Measurements from ENCODE around the gene PLN.

DNA sequence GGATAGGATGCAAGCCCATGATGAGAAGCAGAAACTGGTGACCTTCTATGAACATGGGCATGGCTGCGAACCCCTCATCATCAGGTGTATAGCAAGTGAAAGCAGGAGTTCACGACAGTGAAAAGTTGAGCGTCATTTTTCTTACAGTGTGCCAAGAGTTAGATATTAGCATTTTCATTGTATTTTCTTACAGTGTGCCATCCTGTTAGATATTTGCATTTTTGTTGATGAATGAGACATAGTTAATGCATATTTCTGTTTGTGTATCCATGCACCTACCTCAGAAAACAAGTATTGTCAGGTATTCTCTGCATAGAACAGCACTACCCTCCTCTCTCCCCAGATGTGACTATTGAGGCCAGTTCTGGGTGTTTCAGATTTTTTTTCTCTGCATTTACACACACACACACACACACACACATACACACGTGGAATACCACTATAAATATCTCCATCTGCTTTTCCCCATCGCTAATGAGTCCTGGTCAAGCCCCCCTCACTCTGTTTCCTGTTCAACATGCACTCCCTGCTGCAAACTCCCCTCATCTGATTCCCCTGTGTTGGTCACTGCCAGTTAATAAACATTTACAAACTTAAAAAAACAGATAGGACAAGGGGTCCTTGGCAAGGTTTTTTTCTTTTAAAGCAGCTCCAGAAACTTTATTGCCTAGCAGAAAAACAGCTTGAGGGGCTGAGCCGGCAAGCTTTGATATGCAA, 41.7 kb downstream of the PLN start:
- TF ChIP-seq, protein P1, sequence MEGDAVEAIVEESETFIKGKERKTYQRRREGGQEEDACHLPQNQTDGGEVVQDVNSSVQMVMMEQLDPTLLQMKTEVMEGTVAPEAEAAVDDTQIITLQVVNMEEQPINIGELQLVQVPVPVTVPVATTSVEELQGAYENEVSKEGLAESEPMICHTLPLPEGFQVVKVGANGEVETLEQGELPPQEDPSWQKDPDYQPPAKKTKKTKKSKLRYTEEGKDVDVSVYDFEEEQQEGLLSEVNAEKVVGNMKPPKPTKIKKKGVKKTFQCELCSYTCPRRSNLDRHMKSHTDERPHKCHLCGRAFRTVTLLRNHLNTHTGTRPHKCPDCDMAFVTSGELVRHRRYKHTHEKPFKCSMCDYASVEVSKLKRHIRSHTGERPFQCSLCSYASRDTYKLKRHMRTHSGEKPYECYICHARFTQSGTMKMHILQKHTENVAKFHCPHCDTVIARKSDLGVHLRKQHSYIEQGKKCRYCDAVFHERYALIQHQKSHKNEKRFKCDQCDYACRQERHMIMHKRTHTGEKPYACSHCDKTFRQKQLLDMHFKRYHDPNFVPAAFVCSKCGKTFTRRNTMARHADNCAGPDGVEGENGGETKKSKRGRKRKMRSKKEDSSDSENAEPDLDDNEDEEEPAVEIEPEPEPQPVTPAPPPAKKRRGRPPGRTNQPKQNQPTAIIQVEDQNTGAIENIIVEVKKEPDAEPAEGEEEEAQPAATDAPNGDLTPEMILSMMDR (tag by site-specific recombination; IDR thresholded peaks at IDR 0.05): no peak
- TF ChIP-seq ZBTB21 (tag by site-specific recombination; IDR thresholded peaks at IDR 0.05): no peak
